Measurements from ENCODE around the gene ZDHHC4. TPM values are rescaled to one million over a fixed set of nuclear protein-coding genes. Genes with fewer than 3 reads are reported as not detected.

Gene ZDHHC4
- total RNA-seq, 4 donors from 2014 or later, result 68.8 to 97.3 (median 81.4) TPM

- H3K4me3 ChIP-seq (replicated peaks in 1 of 3), result no peak overlapping the region
- WGBS, 2 donors, result 31 to 49% methylated on average over 12 to 19 of the region's 19 CpGs
- H3K27ac ChIP-seq, result no peak overlapping the region
- H3K27me3 ChIP-seq, result peaks cover 10% of the 10 kb centered on the region
- peaks cover 9 to 17% of the 10 kb centered on the region in 2 donors for H3K4me1 ChIP-seq
- DNase-seq, result no peak
- no peaks in the 10 kb centered on the region for H3K9me3 ChIP-seq
- TF ChIP-seq POLR2A (IDR thresholded peaks at IDR 0.05) (no peak), CTCF (IDR thresholded peaks at IDR 0.05) (no peak)
- intact Hi-C loops (cut with DNase I), result no loop called here
- H3K36me3 ChIP-seq, result no peaks in the 10 kb centered on the region
Observed at GRCh38 chr7:6531492-6532279, 45.6 kb upstream of the ZDHHC4 start.

- WGBS, 2 donors, result 14 to 80% methylated on average over 1 to 4 of the region's 7 CpGs
- intact Hi-C loops (cut with DNase I), result no loop called here
- no peak overlapping the region for H3K4me3 ChIP-seq (replicated peaks in 1 of 3)
- no peak overlapping the region for H3K27ac ChIP-seq
- H3K27me3 ChIP-seq, result peaks cover 12% of the 10 kb centered on the region
- H3K4me1 ChIP-seq, result peaks cover 11 to 15% of the 10 kb centered on the region in 2 donors
- TF ChIP-seq CTCF (IDR thresholded peaks at IDR 0.05) (no peak), POLR2A (IDR thresholded peaks at IDR 0.05) (no peak)
- no peak for DNase-seq
- H3K36me3 ChIP-seq, result no peaks in the 10 kb centered on the region
- no peaks in the 10 kb centered on the region for H3K9me3 ChIP-seq
Observed at GRCh38 chr7:6532516-6532915, 44.7 kb upstream of the ZDHHC4 start.

- WGBS, 2 donors, result 54 to 56% methylated on average over 12 of the region's 12 CpGs
- TF ChIP-seq POLR2A (IDR thresholded peaks at IDR 0.05) (no peak), CTCF (IDR thresholded peaks at IDR 0.05) (no peak)
- Histone ChIP-seq H3K9me3 (no peaks in the 10 kb centered on the region), H3K4me3 (replicated peaks in 1 of 3) (no peak overlapping the region), H3K4me1 (peaks cover 11 to 15% of the 10 kb centered on the region in 2 donors), H3K36me3 (no peaks in the 10 kb centered on the region), H3K27me3 (peaks cover 12% of the 10 kb centered on the region), H3K27ac (no peak overlapping the region)
- intact Hi-C loops (cut with DNase I), result no loop called here
- DNase-seq, result no peak
Observed at GRCh38 chr7:6533893-6534495, 43.3 kb upstream of the ZDHHC4 start.

GRCh38 chr7:6536262-6537260, 40.7 kb upstream of the ZDHHC4 start:
- peak overlapping the region in 1 of 3 donors; percentile 4 for H3K4me3 ChIP-seq (replicated peaks in 1 of 3)
- 0 to 2% methylated on average over 29 to 32 of the region's 56 CpGs for WGBS, 2 donors
- no peaks in the 10 kb centered on the region for H3K9me3 ChIP-seq
- TF ChIP-seq POLR2A (IDR thresholded peaks at IDR 0.05) (no peak), CTCF (IDR thresholded peaks at IDR 0.05) (no peak)
- no peaks in the 10 kb centered on the region for H3K36me3 ChIP-seq
- DNase-seq, result no peak
- intact Hi-C loops (cut with DNase I), result no loop called here
- H3K27ac ChIP-seq, result no peak overlapping the region
- peaks cover 8 to 9% of the 10 kb centered on the region in 2 donors for H3K4me1 ChIP-seq
- peaks cover 12% of the 10 kb centered on the region for H3K27me3 ChIP-seq
